Activated CD4-positive, alpha-beta T cell treated with anti-CD3 and anti-CD28 coated beads, Interleukin-2, amount 50 U/mL, for 16 hours (primary cell): Measurements from ENCODE around the gene IQCK.
A peak's percentile ranks its signal among the peaks of the same experiment; 100 is the strongest.

Experiments
- DNase-seq: peaks from one replicate; pipeline ENCODE4 v3.0.0-alpha.2; 2020

IQCK gene

DNA sequence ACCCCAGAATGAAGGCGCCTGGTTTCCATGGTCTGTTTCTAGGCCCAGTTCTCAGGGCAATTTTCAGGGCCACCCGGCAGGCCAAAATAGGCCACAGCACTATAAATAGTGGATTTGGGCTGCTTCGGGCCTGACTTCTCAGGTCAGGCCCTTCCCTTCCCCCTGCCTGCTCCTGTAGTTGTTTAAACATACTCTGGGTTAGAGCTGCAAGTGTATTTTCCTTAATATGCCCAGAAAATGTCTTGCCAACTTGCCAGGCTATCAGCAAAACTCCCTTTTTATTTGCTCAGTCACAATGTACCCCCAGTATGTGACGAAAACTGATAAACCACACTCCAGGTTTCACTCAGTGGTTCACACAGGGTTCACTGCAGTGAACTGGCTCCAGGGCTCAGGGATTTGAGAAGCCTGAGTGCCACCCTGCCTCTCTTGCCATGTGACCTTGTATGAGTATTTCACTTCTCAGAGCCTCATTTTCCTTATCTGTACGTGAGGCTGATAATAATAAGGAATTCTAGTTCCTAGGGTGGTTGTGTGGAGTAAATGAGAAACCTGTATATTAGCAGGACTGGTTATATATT, 90.1 kb downstream of the IQCK start:
- peak; percentile 39 for DNase-seq

DNA sequence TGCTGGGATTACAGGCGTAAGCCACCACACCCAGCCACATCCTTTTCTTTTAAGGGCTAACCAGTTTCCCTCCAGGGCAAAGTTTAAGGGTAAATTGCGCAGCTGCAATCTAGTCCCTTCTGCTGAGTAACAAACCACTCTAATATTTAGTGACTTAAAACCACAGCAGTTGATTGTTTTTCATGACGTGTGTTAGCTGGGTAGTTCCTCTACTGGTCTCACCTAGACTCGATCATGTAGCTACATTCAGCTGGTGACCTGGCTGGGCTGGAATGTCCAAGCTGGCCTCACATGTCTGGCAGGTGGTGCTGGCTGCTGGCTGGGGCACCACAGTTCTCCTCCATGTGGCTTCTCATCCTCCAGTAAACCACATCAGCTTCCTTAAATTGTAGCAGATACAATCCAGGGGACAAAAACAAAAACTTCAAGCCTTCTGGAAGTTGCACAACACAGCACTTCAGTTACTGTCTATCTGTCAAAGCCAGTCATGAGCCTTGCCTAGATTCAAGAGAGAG, 91.1 kb downstream of the IQCK start:
- DNase-seq: peak; percentile 9

DNA sequence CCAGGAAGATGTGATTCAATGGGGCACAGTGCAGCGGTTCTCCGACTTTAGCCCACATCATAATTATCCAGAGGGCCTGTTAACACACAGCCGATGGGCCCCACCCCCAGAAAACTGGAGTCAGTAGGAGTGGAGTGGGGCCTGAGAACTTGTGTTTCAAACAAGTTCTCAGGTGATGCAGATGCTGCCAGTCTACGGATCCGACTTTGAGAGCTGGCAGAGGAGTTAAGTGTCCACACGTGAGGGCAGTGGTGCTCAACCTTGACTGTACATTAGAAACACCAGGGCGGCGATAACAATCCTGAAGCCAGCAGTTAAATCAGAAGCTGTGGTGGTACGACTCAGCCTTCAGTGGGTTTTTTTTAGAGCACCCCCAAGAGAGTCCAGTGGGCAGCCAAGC, 91.6 kb downstream of the IQCK start:
- no peak for DNase-seq

DNA sequence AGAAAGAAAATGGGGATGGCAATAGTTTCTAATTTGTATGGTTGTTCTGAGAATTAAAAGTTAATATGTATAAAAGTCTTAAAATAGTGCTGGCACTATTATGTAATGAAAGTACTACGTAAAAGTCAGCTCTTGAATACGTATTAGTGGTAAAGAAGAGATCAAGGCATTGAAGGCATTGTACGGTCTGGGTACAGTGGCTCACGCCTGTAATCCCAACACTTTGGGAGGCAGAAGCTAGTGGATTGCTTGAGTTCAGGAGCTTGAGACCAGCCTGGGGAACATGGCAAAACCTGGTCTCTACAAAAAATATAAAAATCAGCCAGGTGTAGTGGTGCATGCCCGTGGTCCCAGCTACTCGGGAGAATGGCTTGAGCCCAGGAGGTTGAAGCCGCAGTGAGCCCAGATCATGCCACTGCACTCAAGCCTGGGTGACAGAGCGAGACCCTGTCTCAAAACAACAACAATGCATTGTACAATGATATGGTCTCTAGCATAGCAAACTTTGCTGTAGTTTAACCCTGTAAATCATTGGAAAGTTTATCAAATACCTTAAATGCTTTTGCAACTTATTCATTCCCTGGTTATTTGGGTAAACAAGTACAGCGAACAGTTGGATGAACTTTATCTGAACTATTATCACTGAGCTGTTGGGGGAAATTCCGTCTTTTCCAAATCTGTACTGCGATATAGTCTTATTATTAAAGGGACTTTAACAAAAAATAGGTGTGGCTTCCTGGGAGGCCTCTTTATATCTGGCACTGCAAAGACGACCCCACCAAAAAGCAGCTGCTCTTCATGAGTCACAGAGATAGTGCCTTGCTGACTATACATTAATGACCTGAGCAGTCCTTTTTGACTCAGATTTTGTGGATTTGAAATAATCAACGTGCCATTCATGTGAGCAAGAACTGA, 93.0 kb downstream of the IQCK start:
- no peak for DNase-seq

DNA sequence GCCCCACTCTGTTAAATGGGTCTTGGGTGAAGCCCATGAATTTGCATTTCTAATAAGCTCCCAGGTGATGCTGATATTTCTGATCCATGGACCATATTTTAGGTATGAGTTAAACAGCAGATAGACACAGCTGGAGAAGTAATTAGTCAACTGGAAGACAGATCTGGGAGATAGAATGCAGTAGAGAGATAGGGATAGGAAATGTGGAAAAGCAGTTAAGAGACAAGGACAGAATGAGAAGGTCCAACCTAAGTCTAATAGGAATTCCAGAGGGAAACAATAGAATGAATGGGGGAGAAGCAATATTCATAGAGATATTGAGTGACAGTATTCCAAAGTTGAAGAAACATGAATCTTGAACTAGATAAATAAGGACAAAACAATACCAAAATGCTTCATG, 94.9 kb downstream of the IQCK start:
- no peak for DNase-seq

DNA sequence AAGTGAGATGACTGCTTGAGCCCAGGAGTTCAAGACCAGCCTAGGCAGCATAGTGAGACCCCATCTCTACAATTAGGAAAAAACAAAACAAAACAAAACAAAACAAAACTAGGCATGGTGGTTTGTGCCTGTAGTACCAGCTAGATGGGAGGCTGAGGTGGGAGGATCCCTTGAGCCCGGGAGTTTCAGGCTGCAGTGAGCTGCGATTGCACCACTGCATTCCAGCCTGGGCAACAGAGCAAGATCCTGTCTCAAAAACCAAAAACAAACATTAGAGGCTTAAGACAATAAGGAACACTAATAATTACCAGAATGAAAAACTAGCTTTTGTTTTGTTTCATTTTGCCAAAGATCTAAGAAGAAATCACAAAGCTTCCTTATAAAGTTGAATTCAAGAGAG, 97.3 kb downstream of the IQCK start:
- no peak for DNase-seq

DNA sequence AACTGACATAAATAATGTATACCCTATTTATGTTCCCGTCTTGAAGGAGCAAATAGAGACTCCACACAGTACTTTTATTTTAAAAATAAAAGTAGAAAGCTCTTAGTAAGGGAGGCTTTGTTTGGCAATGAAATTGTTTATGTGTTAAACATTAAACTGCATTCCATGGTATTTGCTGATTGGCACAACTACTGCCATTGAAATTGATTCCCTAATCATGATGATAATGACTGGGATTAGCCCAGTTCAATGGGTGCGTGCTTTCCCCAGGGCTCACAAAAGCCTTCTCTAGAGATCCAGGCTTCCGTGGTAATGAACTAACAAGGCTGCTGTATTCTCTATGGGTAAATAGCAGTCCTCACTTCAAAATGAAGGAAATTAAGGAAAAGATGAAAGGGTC, 99.1 kb downstream of the IQCK start:
- no peak for DNase-seq

DNA sequence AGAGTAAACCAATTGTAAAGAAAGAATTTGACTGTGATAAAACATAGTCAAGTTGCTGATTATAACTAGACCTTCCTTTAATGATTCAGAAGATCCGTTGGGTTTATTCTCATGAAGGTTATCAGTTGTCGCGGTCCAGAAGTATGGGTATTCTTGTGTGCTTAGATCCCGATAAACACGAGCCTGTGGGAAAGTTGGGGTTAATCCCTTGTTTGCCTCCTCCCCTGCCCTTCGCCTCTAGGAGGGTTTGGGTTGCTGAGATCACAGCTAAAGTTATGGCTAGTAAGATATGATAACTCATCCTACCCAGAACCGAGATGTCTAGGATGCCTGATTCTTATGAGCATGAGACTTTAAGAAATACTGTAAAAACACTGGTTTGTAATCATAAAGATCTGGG, 99.8 kb downstream of the IQCK start:
- no peak for DNase-seq

DNA sequence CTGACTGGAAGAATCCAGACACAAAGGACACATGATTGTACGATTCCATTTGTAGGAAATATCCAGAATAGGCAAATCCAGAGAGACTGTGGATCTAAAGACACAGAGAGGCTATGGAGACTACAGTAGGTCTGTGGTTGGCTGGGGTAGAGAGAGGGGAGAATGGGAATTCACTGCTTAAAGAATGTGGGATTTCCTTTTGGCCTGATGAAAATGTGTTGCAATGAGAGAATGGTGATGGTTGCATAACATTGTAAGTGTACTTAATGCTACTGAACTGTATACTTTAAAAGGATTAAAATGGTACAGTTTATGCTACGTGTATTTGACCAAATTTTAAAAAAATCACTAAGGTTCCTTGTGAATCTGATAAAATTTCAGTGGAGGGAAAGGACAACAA, 104.5 kb downstream of the IQCK start:
- no peak for DNase-seq

DNA sequence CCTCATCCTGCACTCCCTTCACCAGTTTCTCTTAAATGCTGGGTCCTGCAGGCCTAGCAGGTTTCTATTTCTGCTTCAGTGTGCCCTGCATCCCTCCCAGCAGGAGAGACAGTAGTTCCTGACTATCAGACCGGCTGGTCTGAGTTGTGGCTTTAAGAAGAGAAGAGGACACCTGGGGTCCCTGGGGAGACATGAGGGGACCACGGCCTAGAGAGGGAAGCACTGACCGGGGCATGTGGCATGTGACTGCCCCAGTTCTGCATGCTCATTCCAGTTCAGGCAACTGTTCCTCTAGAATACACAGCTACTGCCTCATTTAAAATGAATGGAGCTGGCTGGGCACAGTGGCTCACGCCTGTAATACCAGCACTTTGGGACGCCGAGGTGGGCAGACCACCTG, 105.3 kb downstream of the IQCK start:
- DNase-seq: no peak

DNA sequence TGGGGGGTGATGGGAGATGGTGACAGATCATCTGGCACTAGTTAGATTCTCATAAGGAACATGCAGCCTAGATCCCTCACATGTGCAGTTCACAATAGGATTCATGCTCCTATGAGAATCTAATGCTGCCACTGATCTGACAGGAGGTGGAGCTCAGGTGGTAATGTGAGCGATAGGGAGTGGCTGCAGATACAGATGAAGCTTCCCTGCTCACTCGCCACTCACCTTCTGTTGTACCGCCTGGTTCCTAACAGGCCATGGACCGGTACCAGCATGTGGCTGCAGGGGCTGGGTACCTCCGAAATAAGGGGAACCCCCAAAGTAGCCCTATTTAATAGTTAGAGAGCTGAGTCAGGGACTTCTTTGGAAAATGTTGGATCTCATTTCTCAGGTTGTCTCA, 106.1 kb downstream of the IQCK start:
- DNase-seq: no peak

DNA sequence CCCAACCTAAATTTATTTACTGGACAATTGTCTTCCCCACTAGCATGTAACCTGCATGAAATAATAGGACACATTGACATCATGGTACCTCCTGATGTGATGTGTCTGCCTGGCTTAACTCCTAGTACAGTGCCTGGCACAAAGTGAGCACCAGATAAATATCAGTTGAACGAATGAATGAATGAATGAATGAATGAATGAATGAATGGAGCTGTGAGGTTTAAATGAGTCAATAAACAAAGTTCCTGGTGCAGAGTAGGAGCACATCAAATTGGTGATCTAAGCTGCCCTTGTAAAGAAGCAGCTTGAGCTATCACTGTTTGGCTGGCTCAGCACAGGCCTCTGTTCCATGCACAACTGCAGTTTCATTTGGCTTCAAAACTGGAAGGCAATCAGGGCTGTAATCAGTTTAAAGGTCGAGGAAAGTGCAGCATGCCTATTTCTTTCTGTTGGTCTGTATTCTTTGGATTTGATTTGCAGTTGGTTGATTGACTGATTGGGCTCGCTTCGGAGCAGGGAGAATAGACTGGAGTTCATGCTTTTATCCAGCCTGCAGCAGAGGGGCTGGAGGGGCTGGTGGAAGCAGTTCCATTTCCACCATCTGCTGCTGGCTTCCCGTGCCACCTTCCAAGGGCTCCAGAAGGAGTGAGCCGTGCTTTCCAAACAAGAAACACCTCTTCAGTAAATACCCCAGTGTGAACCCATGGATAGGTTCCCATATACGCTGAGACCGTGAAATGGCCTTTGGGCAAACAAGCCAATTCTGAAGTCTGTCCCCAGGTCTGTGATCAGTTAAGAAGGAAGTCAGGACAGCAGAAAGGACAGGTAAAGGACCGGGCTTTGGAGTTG, 112.0 kb downstream of the IQCK start:
- DNase-seq: no peak

DNA sequence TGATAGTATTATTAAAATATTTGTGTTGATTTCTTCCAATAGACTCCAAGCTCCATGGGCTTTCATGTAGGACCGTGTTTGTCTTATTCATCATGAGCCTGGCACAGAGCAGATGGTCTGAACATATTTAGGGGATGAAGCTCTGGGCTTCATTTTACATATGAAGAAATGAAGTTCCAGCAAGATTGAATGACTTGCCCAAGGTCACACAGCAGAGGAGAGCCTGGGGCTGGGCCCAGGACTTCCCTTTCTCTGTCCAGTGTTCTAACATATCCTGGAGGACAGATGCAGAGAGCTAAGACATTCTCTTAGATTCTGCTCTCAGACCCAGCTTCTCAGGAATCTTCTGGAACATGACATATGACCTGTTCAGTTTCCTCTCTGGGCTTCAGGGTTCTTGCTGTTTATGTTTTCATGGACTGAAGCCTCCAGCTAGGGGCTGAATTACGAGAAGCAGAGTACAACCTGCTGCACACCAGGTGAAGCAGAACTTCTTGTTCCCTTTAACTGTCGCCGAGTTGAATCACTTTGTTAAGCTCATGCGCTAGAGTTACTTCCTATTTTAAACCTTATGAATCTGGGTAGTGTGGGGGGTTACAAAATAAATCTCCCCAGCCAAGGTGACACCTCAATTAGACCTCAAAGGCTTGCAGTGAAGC, 113.0 kb downstream of the IQCK start:
- DNase-seq: no peak

DNA sequence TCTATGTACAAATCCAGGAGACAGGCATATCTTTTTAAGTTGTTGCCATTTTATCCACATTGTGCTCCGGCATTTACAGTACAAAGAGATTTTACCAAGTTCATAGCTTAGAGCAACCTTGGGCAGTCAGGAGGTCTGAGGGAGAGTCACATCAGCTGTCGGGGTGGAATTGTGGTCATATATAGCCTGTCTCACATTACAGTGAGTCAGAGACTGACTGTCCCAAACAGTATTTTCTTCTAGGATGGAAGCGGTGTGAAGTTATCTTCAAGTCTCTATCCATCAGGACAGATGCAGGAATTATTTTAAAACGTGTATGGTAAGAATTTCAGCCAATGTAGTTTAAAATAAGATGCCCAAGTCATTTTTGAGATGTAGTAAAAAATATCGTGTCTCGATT, 113.6 kb downstream of the IQCK start:
- DNase-seq: no peak

DNA sequence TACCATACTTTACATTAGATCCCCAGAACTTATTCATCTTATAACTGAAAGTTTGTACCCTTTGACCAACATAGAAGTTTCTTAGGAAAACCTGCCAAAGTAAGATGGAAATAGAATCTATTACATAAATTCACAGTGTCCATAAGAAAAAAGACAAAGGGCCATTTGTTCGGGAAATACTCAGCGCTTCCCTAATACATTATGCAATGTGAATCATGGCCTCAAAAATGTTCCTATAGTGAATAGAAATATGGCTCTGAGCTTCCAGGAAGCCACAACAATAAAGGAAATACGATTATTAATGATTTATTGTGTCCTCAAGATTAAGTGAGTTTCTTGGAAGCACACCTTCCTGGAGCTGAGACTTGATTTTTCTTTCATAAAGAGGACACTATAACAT, 115.1 kb downstream of the IQCK start:
- no peak for DNase-seq

DNA sequence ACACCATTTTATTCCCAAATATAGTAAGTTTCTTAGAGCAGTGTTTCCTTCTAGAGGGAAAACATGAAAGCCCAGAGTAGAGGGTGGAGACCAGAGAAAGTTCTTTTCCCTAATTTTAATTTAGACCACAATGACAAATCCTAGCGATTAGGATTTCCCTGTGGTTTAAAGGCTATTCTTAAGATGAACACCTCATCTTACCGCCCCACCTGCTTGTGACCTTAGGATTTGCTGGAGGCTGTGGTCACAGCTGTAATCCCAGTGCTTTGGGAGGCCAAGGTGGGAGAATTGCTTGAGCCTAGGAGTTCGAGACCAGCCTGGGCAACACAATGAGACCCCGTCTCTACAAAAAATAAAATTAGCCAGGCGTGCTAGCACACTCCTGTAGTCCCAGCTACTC, 115.5 kb downstream of the IQCK start:
- no peak for DNase-seq

DNA sequence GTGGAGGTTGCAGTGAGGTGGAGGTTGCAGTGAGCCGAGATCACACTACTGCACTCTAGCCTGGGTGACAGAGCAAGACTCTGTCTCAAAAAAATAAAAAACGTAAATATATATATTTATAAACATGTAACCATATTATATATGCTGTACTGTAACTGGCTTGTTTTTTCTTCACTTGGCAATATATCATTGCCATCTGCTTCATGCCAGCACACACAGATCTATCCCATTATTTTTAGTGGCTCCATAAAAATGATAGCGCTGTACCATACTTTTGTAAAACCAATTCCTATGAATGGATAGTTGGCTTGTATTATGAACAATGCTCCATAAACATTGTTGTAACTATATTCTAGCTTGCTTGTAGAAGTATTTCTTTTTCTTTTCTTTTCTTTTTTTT, 117.1 kb downstream of the IQCK start:
- DNase-seq: no peak

DNA sequence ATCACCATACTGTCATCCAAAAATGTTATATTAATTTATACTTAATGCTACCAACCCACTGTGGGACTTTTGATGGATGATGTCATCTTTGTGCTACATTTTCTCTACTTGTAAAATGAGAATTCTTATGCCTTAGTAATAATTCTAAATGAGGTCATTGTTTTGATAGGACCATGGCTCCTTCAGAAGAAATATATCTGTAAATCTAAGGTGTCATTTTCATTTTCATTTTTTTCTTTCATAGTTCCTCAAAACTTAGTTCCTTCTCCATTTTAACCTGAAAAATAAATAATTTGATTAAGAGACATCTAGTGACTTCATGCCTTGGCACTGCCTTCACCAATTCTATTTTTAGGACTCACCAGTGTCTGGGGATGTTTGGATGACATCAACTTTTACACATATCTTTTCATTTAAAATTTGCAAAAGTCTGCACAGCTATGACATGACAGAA, 117.9 kb downstream of the IQCK start:
- no peak for DNase-seq

DNA sequence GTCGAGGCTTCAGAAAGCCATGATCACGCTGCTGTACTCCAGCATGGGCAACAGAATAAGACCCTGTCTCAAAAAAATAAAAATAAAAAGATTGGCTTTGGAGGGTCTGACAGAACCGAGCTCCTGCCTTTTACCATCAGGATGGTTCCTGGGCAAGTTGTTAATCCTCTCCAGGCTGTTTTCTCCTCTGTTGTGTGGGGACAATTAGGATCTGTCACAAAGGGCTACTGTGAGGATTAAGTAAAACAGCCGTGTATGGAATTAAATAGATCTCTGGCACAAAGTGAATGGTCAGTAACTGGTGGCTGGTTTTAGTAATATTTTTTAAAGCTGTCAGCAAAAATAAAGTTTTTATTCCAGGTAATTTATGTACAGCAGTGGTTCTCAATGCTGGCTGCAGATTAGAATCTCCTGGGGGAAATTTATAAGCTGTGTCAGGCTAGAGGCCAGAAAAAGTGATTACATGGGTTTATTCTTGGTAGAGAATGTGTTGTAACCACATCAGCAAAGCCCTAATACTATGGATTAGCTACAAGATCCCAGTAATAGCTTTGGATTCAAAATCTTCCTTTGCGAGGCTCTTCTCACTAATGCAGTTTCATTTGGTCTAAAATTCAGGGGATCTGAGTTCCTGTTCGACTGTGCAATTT, 119.4 kb downstream of the IQCK start:
- DNase-seq: no peak

DNA sequence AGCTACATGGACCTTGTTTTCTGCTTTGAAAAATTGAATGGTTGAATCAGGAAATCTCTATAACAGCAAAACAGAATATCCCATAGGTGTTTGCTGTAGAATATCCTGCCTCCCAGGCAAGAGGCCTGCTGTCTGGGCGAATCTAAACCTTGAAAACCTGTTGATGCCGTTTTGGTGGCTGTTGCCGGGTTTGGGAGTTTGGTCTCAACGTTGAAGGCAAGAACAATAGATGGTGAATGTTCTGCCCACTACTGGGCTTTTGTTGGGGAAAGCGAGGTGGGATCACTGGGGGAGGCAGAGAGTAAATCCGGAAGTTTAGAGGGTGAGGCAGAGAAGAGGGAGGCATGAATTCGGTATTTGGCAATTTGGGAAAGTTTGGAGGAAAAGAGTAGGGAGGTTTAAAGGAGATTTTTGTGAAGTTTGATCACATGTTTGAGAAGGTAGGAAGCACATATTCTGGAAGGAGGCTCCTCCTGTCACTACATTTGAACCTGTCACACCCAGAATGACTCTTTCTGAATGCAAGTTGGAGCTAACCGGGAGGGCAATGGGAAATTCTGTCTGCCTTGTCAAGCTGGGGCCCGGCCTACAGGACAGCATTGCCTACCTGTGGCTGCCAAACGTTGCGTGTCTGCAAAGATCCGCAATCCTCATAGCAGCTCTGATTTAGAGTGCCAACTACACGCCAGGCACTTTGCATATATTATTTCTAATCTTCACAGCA, 120.1 kb downstream of the IQCK start:
- no peak for DNase-seq

DNA sequence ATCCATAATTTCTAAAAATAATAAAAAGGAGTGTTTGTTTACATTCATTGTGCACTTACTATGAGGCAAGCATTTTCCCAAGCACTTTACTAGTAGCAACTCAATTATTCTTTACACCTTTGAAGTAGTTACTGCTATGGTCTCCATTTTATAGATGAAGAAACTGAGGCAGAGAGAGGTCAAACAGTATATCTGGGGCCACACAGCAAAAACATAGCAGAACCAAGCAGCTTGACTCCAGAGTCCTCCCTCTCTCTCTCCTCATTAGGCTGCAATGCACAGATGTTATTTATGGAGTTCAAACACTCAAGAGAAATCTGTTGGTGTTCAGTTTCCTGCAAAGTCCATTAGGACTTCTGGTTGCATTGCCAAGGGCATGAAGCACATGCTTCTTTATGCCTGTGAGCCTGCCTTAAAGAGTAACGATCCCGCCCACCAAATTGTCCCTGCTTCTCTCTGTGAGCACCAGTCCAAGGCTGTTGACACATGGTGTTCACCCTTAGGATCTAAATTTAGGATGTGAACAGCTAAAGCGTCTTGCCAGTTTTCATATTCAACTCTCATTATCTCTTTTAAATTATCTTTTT, 122.5 kb downstream of the IQCK start:
- no peak for DNase-seq
